ENCODE results near the gene ST6GAL2. TPM values are rescaled to one million over a fixed set of nuclear protein-coding genes. Genes with fewer than 3 reads are reported as not detected.

ST6GAL2 gene
- polyA plus RNA-seq, 3 donors = not detected

DNA sequence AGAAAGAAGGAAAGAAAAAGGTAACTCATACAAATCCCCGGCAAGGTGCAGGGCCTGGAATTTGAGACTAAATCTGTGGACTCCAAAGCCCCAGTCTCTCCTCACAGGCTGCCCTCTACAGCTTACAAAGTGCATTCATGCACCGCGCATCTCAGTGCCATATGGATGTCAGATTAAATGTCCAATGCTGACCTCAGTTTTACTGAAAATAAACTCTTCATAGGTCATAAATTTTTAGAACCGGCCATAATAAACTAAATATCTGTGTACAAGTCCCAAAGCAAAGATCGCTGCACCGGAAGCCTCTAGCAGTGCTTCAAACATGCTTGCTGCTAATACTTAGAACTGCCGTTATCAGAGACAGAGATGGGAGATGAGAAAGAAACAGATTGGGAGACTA is 17.7 kb downstream of the ST6GAL2 start:
- WGBS (ENCODE audit: insufficient coverage) = 100% methylated on average over 4 of the region's 7 CpGs
- H3K9me3 Mint-ChIP-seq = peaks cover 0 to 2% (median 0%) of the 10 kb centered on the region in 7 donors
- intact Hi-C loops (cut with micrococcal nuclease) = no loop called here
- Histone ChIP-seq H3K4me3 (replicated peaks in 1 of 3; ENCODE audit: low read depth in 2 of 3, low read length in 3 of 3) (no peak overlapping the region), H3K9ac (ENCODE audit: insufficient read depth, low read length, poor library complexity, severe bottlenecking) (no peak overlapping the region), H4K20me1 (ENCODE audit: insufficient read depth, low read length) (no peaks in the 10 kb centered on the region), H2AFZ (ENCODE audit: insufficient read depth, low read depth, low read length, poor library complexity, severe bottlenecking) (no peak overlapping the region), H3K27me3 (ENCODE audit: control insufficient read depth in 2 of 2, insufficient read depth in 2 of 2, low read length in 2 of 2) (no peaks in the 10 kb centered on the region), H3K36me3 (replicated peaks in 1 of 2; ENCODE audit: control insufficient read depth in 1 of 2, insufficient read depth in 2 of 2, low read length in 2 of 2) (no peaks in the 10 kb centered on the region), H3K27ac (ENCODE audit: low read depth in 1 of 2, low read length in 2 of 2) (no peak overlapping the region), H3K4me2 (replicated peaks; ENCODE audit: extremely low read depth, low read length, poor library complexity, severe bottlenecking) (no peak overlapping the region), H3K79me2 (ENCODE audit: insufficient read depth, low read length) (no peaks in the 10 kb centered on the region), H3K4me1 (ENCODE audit: control insufficient read depth in 1 of 2, insufficient read depth in 2 of 2, low read length in 2 of 2) (no peaks in the 10 kb centered on the region), H3K9me3 (replicated peaks in 1 of 2; ENCODE audit: control insufficient read depth in 1 of 2, insufficient read depth in 1 of 2, low read length in 2 of 2) (no peaks in the 10 kb centered on the region)
- H3K4me1 Mint-ChIP-seq = no peaks in the 10 kb centered on the region
- H3K27me3 Mint-ChIP-seq (ENCODE audit: low read depth in 3 of 3) = peaks cover 0 to 2% (median 0%) of the 10 kb centered on the region in 3 donors
- H3K27ac Mint-ChIP-seq = no peak overlapping the region
- H3K36me3 Mint-ChIP-seq = no peaks in the 10 kb centered on the region
- TF ChIP-seq, protein P1, sequence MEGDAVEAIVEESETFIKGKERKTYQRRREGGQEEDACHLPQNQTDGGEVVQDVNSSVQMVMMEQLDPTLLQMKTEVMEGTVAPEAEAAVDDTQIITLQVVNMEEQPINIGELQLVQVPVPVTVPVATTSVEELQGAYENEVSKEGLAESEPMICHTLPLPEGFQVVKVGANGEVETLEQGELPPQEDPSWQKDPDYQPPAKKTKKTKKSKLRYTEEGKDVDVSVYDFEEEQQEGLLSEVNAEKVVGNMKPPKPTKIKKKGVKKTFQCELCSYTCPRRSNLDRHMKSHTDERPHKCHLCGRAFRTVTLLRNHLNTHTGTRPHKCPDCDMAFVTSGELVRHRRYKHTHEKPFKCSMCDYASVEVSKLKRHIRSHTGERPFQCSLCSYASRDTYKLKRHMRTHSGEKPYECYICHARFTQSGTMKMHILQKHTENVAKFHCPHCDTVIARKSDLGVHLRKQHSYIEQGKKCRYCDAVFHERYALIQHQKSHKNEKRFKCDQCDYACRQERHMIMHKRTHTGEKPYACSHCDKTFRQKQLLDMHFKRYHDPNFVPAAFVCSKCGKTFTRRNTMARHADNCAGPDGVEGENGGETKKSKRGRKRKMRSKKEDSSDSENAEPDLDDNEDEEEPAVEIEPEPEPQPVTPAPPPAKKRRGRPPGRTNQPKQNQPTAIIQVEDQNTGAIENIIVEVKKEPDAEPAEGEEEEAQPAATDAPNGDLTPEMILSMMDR (IDR thresholded peaks at IDR 0.05) = no peak
- no peak overlapping the region for H3K4me3 Mint-ChIP-seq
- DNase-seq = no peak

DNA sequence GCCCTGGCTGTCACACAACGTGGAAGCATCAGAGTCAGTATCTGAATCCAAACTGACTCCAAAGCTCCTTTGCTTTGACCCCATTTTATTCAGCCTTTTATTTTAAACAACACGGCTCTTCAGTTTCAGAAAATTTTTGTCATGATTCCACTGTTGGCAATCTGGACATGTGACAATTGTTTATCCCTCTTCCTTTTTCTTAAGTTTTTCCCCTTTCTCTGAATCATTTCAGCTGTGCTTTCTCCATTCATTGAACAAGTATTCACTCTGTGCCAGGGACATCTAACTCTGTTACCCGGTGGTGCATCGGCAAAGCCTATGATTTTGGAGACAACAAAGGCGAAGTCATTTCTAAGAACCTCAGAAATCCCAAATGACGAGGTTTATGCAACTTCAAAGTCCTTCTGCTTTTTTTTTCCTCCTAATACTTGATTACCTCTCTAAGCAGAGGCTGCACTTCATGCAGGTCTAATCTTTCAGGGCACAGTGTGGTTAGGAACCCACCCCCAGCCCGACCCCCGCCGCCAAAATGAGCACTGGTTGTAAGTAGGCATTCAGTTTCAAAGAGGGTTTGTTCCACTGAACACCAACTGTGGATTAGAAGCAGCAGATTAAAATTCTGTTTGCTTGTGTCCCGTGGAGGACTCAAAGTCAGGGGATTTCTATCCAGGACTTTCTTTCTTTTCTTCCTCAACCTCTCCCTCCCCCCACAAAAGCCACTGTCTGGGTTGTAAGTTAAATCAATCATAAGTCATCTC is 18.6 kb downstream of the ST6GAL2 start:
- Histone ChIP-seq H2AFZ (ENCODE audit: insufficient read depth, low read depth, low read length, poor library complexity, severe bottlenecking) (no peak overlapping the region), H4K20me1 (ENCODE audit: insufficient read depth, low read length) (no peaks in the 10 kb centered on the region), H3K27me3 (ENCODE audit: control insufficient read depth in 2 of 2, insufficient read depth in 2 of 2, low read length in 2 of 2) (no peaks in the 10 kb centered on the region), H3K4me1 (ENCODE audit: control insufficient read depth in 1 of 2, insufficient read depth in 2 of 2, low read length in 2 of 2) (no peaks in the 10 kb centered on the region), H3K9me3 (replicated peaks in 1 of 2; ENCODE audit: control insufficient read depth in 1 of 2, insufficient read depth in 1 of 2, low read length in 2 of 2) (no peaks in the 10 kb centered on the region), H3K9ac (ENCODE audit: insufficient read depth, low read length, poor library complexity, severe bottlenecking) (no peak overlapping the region), H3K4me3 (replicated peaks in 1 of 3; ENCODE audit: low read depth in 2 of 3, low read length in 3 of 3) (no peak overlapping the region), H3K79me2 (ENCODE audit: insufficient read depth, low read length) (no peaks in the 10 kb centered on the region), H3K36me3 (replicated peaks in 1 of 2; ENCODE audit: control insufficient read depth in 1 of 2, insufficient read depth in 2 of 2, low read length in 2 of 2) (no peaks in the 10 kb centered on the region), H3K4me2 (replicated peaks; ENCODE audit: extremely low read depth, low read length, poor library complexity, severe bottlenecking) (no peak overlapping the region), H3K27ac (ENCODE audit: low read depth in 1 of 2, low read length in 2 of 2) (no peak overlapping the region)
- no peak for DNase-seq
- no peaks in the 10 kb centered on the region for H3K4me1 Mint-ChIP-seq
- WGBS (ENCODE audit: insufficient coverage) = 81% methylated on average over 9 of the region's 10 CpGs
- TF ChIP-seq, protein P1 (IDR thresholded peaks at IDR 0.05) = no peak
- peaks cover 0 to 2% (median 0%) of the 10 kb centered on the region in 7 donors for H3K9me3 Mint-ChIP-seq
- intact Hi-C loops (cut with micrococcal nuclease) = no loop called here
- no peak overlapping the region for H3K4me3 Mint-ChIP-seq
- H3K27me3 Mint-ChIP-seq (ENCODE audit: low read depth in 3 of 3) = peaks cover 0 to 2% (median 0%) of the 10 kb centered on the region in 3 donors
- H3K36me3 Mint-ChIP-seq = no peaks in the 10 kb centered on the region
- H3K27ac Mint-ChIP-seq = no peak overlapping the region

Data from CD14-positive monocyte (primary cell).